GM19240 (cell line): ENCODE data around the gene CAPN14.
A peak's percentile ranks its signal among the peaks of the same experiment; 100 is the strongest.

ENCODE experiments used
- DNase-seq: peaks from one replicate; pipeline ENCODE4 v3.0.0; 2011; ENCODE audit warnings: low spot score; ENCODE audit not compliant: insufficient read length

CAPN14 gene, protein sequence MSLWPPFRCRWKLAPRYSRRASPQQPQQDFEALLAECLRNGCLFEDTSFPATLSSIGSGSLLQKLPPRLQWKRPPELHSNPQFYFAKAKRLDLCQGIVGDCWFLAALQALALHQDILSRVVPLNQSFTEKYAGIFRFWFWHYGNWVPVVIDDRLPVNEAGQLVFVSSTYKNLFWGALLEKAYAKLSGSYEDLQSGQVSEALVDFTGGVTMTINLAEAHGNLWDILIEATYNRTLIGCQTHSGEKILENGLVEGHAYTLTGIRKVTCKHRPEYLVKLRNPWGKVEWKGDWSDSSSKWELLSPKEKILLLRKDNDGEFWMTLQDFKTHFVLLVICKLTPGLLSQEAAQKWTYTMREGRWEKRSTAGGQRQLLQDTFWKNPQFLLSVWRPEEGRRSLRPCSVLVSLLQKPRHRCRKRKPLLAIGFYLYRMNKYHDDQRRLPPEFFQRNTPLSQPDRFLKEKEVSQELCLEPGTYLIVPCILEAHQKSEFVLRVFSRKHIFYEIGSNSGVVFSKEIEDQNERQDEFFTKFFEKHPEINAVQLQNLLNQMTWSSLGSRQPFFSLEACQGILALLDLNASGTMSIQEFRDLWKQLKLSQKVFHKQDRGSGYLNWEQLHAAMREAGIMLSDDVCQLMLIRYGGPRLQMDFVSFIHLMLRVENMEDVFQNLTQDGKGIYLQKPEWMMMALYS

DNA sequence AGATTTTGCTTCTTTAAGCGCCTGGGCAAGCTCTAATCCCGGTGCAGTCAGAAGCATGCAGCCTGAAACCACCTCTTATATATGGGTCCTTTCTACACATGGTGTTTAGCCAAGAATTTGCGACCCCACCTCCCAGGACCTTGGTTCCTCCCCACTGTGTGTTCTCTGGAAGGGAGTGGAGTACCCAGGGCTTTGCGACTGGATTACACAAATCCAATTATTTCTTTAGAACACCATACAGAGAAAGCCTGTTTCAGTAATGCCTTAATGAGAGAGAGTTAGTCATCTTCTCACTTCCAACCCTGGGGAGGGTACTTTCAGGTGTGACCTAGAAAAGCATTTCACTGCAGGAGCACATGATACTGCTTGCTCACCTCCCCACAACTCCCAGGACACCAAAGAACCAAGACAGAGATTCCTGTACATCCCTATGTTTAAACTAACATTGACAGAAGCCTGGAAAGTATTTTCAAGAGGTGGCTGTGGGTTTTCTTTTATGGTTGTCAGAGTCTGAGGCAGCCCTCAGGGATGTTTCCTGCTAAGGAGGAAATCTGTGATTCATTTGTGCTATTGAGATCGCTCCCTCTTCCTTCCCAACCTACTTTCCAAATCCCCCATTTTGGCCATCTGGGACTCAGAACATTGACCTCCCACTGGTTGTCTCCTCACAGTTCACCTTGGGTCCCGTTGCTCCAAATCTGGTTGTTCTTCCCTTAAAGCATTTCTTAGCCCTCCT lies at the start of gene CAPN14:
Gene CAPN14, minus strand, starts transcription at position 51 of the 736 bp plus-strand sequence. CDS start 12,068 bp downstream, outside the sequence.
- no peak for DNase-seq

GRCh38 chr2:31266804-31267203 lies 49.5 kb upstream of the CAPN14 start:
- no peak for DNase-seq

- no peak for DNase-seq
Measured at GRCh38 chr2:31265234-31265633, 47.9 kb upstream of the CAPN14 start.

DNA sequence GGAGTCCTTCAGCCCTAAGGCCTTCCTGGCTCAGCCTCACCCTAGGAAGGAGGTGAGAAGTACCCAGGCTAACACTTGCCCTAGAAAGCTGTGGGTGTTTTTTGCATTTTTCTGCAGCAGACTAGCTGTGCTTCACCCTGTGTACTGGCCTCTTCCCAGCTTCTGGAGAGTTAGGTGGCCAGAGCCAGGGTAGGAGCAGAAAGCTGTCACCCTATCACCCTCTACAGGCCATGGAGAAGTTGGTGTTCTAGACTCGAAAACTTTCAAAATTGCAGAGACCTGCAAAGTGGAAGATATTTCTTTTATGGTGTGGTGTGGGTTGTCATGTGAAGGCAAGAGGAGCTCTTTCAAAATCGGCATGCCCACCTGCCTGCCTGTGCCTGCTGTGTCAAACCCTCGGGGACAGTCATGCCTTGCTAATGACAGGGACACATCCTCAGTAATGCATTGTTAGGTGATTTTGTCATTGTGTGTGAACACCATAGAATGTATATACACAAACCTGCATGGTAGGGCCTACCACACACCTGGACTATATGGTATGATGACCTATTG lies 46.4 kb upstream of the CAPN14 start:
- DNase-seq, result no peak

GRCh38 chr2:31260870-31261269 lies 43.6 kb upstream of the CAPN14 start:
- no peak for DNase-seq

GRCh38 chr2:31259075-31259474 lies 41.8 kb upstream of the CAPN14 start:
- DNase-seq, result no peak

- DNase-seq, result peak; percentile 72
Measured at GRCh38 chr2:31258351-31258750, 41.0 kb upstream of the CAPN14 start.

- DNase-seq, result no peak
Measured at GRCh38 chr2:31256611-31257382, 39.5 kb upstream of the CAPN14 start.

- DNase-seq, result peak; percentile 18
Measured at GRCh38 chr2:31255911-31256571, 38.7 kb upstream of the CAPN14 start.

GRCh38 chr2:31254237-31255203 lies 37.2 kb upstream of the CAPN14 start:
- no peak for DNase-seq

- DNase-seq, result no peak
Measured at GRCh38 chr2:31253356-31254131, 36.2 kb upstream of the CAPN14 start.

- no peak for DNase-seq
Measured at GRCh38 chr2:31251851-31252250, 34.5 kb upstream of the CAPN14 start.

- DNase-seq, result no peak
Measured at GRCh38 chr2:31251018-31251417, 33.7 kb upstream of the CAPN14 start.

DNA sequence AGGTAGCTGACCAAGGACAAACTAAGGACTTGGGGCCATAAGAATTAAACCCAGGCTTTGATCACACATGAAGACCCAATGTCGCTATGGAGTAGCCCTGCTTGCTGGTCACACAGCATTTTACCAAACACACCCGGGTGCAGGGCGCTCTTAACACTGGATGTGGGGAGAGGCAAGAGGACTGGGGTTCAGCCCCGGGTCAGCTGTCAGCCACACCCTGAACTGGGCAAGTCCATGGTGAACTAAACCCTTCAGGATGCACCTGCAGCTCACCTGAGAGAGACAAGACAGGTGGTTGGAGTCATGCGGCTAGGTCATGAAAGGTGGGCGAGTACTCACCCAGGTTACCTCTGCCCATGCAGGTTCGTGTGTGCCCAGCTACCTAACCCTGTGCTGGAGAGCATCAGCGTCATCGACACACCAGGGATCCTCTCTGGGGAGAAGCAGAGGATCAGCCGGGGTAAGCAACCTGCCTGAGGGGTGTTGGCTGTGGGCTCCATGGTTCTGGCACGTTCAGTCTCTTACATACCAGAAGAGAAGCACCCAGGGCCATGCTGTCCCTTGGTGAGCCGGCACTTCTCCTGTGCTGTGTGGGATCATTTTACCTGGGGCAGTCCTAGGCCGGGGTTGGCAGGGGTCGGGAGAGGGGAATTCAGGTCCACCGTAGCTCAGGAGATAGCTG lies 31.8 kb upstream of the CAPN14 start:
- no peak for DNase-seq

GRCh38 chr2:31248139-31248538 lies 30.8 kb upstream of the CAPN14 start:
- DNase-seq, result no peak

GRCh38 chr2:31247711-31248110 lies 30.4 kb upstream of the CAPN14 start:
- no peak for DNase-seq

- DNase-seq, result no peak
Measured at GRCh38 chr2:31246184-31246852, 29.0 kb upstream of the CAPN14 start.
